ENCODE measurements around the gene POU2AF1. TPM values are rescaled to one million over a fixed set of nuclear protein-coding genes. Genes with fewer than 3 reads are reported as not detected.

Gene POU2AF1
- total RNA-seq, 2 experiments from 2014 or later = 0.52 to 0.78 TPM

DNA sequence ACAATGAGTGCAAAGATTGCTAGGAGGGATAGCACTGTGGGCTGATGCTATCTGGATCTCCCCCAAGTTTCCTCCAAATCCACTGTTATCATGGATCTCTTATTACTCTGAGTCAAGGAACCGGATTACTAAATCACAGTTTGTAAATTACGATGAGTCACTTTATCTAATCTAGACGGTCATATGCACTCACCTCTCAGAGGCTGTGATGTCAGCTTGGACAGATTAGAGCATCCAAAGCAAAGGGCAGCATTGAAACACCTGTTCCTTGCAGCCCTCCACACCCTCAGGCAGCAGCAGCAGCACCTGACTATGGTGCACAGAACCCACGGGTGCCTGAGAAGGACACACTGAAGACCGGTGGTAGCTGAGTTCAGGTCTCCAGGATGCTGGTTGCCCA, 14.0 kb upstream of the POU2AF1 start:
- ChIA-PET CTCF (no interaction called here), POLR2A (no interaction called here)
- H3K4me3 ChIP-seq (ENCODE audit: low read length) = no peak overlapping the region
- no peak for DNase-seq
- no peaks in the 10 kb centered on the region for H3K4me1 ChIP-seq (ENCODE audit: insufficient read depth, low read length)
- TF ChIP-seq, protein P1, sequence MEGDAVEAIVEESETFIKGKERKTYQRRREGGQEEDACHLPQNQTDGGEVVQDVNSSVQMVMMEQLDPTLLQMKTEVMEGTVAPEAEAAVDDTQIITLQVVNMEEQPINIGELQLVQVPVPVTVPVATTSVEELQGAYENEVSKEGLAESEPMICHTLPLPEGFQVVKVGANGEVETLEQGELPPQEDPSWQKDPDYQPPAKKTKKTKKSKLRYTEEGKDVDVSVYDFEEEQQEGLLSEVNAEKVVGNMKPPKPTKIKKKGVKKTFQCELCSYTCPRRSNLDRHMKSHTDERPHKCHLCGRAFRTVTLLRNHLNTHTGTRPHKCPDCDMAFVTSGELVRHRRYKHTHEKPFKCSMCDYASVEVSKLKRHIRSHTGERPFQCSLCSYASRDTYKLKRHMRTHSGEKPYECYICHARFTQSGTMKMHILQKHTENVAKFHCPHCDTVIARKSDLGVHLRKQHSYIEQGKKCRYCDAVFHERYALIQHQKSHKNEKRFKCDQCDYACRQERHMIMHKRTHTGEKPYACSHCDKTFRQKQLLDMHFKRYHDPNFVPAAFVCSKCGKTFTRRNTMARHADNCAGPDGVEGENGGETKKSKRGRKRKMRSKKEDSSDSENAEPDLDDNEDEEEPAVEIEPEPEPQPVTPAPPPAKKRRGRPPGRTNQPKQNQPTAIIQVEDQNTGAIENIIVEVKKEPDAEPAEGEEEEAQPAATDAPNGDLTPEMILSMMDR (IDR thresholded peaks at IDR 0.05) = no peak
- H3K9me3 ChIP-seq (ENCODE audit: control insufficient read depth in 1 of 2, insufficient read depth in 1 of 2, low read length in 2 of 2) = no peaks in the 10 kb centered on the region
- H3K27ac ChIP-seq (ENCODE audit: low read depth in 1 of 2, low read length in 2 of 2) = no peak overlapping the region
- no peak for ATAC-seq (ENCODE audit: poor library complexity)
- Mint-ChIP-seq H3K4me3 (no peak overlapping the region), H3K27ac (no peak overlapping the region), H3K4me1 (ENCODE audit: low read depth) (no peaks in the 10 kb centered on the region), H3K27me3 (no peaks in the 10 kb centered on the region), H3K9me3 (no peaks in the 10 kb centered on the region), H3K36me3 (ENCODE audit: low read depth) (no peaks in the 10 kb centered on the region)
- intact Hi-C loops (cut with DNase I, micrococcal nuclease) = no loop called here
- no peaks in the 10 kb centered on the region for H3K27me3 ChIP-seq (ENCODE audit: control insufficient read depth in 1 of 2, insufficient read depth in 2 of 2, low read length in 2 of 2)
- no peaks in the 10 kb centered on the region for H3K36me3 ChIP-seq (ENCODE audit: insufficient read depth, low read length)

- Histone ChIP-seq H3K9me3 (ENCODE audit: control insufficient read depth in 1 of 2, insufficient read depth in 1 of 2, low read length in 2 of 2) (no peaks in the 10 kb centered on the region), H3K36me3 (ENCODE audit: insufficient read depth, low read length) (no peaks in the 10 kb centered on the region), H3K27me3 (ENCODE audit: control insufficient read depth in 1 of 2, insufficient read depth in 2 of 2, low read length in 2 of 2) (no peaks in the 10 kb centered on the region), H3K27ac (ENCODE audit: low read depth in 1 of 2, low read length in 2 of 2) (no peak overlapping the region), H3K4me1 (ENCODE audit: insufficient read depth, low read length) (no peaks in the 10 kb centered on the region), H3K4me3 (ENCODE audit: low read length) (no peak overlapping the region)
- H3K4me1 Mint-ChIP-seq (ENCODE audit: low read depth) = no peaks in the 10 kb centered on the region
- ChIA-PET POLR2A (no interaction called here), CTCF (no interaction called here)
- no peaks in the 10 kb centered on the region for H3K27me3 Mint-ChIP-seq
- ATAC-seq (ENCODE audit: poor library complexity) (no peak), DNase-seq (no peak)
- H3K36me3 Mint-ChIP-seq (ENCODE audit: low read depth) = no peaks in the 10 kb centered on the region
- no peaks in the 10 kb centered on the region for H3K9me3 Mint-ChIP-seq
- H3K4me3 Mint-ChIP-seq = no peak overlapping the region
- TF ChIP-seq, protein P1 (IDR thresholded peaks at IDR 0.05) = no peak
- H3K27ac Mint-ChIP-seq = no peak overlapping the region
- intact Hi-C loops (cut with DNase I, micrococcal nuclease) = no loop called here
Observed at GRCh38 chr11:111392552-111392951, 13.5 kb upstream of the POU2AF1 start.

DNA sequence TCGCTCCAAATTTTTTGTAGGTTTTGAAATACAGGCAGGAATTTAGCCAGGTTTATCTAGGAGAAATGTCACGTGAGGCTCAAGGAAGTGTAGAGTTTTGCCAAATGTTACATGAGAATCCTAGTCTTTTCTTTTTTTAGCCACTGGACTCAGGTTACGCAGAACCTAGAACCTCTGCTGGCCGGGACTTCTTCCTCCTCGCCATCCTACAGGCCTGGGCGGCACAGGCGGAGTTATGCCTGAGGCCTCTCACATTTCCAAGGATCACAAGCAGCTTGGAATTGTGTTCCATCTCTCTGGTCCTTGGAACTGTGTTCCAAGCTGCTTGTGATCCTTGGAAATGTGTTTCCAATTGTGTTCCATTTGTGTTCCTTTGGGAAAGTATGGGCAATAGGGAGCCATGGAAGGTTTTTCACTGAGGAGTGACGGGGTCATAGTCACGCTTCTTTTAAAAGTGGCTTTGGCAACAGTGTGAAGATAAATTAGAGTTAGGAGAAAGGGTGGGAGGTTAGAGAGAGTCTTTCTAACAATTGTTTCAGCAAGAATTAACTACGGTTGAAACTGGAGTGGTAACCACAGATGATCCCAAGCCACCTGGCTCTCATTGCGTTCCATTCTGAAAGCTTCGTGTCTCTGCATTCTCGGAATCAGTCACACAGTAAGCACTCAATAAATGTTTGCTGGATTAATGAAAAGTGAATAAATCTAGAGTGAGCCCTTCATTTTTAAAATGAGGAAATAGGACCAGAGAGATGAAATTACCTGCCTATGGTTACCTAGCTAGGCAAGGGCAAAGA, 12.5 kb upstream of the POU2AF1 start:
- H3K27ac Mint-ChIP-seq = no peak overlapping the region
- DNase-seq = no peak
- intact Hi-C loops (cut with DNase I, micrococcal nuclease) = no loop called here
- Histone ChIP-seq H3K4me3 (ENCODE audit: low read length) (no peak overlapping the region), H3K27ac (ENCODE audit: low read depth in 1 of 2, low read length in 2 of 2) (no peak overlapping the region), H3K36me3 (ENCODE audit: insufficient read depth, low read length) (no peaks in the 10 kb centered on the region), H3K4me1 (ENCODE audit: insufficient read depth, low read length) (no peaks in the 10 kb centered on the region), H3K27me3 (ENCODE audit: control insufficient read depth in 1 of 2, insufficient read depth in 2 of 2, low read length in 2 of 2) (no peaks in the 10 kb centered on the region), H3K9me3 (ENCODE audit: control insufficient read depth in 1 of 2, insufficient read depth in 1 of 2, low read length in 2 of 2) (no peaks in the 10 kb centered on the region)
- H3K4me3 Mint-ChIP-seq = no peak overlapping the region
- CTCF ChIA-PET = no interaction called here
- no peaks in the 10 kb centered on the region for H3K27me3 Mint-ChIP-seq
- H3K36me3 Mint-ChIP-seq (ENCODE audit: low read depth) = no peaks in the 10 kb centered on the region
- H3K4me1 Mint-ChIP-seq (ENCODE audit: low read depth) = no peaks in the 10 kb centered on the region
- no peaks in the 10 kb centered on the region for H3K9me3 Mint-ChIP-seq
- POLR2A ChIA-PET = no interaction called here
- ATAC-seq (ENCODE audit: poor library complexity) = no peak
- TF ChIP-seq, protein P1 (IDR thresholded peaks at IDR 0.05) = no peak
